DLD1 (cell line): ENCODE data around the gene NFE2L2.
"Not testable (repeated sequence)": the region's sequence is repeated elsewhere in the genome, so short reads cannot be mapped to it uniquely, and the experiment has no call there.

ENCODE experiments used
- in situ Hi-C: cut with HindIII; loops from 2 replicates; pipeline ENCODE4 v1.10.0; 2017; ENCODE audit warnings: low sequenced_read_pairs

Gene NFE2L2

GRCh38 chr2:177258059-177258458 is 6.5 kb downstream of the NFE2L2 start:
- in situ Hi-C loops, result no loop called here

DNA sequence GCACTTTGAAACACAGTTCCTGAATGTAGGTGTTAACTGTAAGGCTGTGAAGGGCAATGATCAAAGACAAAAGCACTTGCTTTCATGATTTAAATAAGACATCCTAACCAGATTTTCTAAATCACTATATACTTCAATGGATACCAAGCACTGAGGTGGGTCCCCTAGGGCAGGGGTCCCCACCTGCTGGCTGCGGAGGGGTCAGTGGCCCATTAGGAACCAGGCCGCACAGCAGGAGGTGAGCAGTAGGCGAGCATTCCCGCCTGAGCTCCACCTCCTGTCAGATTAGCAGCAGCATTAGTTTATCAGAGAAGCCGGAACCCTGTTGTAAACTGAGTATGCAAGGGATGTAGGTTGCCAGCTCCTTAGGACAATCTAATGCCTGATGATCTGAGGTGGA is 7.1 kb downstream of the NFE2L2 start:
- in situ Hi-C loops, result no loop called here

GRCh38 chr2:177256695-177257094 is 7.8 kb downstream of the NFE2L2 start:
- in situ Hi-C loops, result no loop called here

- in situ Hi-C loops, result no loop called here
Measured at GRCh38 chr2:177256026-177256425, 8.5 kb downstream of the NFE2L2 start.

GRCh38 chr2:177255227-177255601 is 9.3 kb downstream of the NFE2L2 start:
- in situ Hi-C loops, result no loop called here

- in situ Hi-C loops, result no loop called here
Measured at GRCh38 chr2:177254433-177255226, 9.9 kb downstream of the NFE2L2 start.

- in situ Hi-C loops, result no loop called here
Measured at GRCh38 chr2:177253704-177254103, 10.8 kb downstream of the NFE2L2 start.

DNA sequence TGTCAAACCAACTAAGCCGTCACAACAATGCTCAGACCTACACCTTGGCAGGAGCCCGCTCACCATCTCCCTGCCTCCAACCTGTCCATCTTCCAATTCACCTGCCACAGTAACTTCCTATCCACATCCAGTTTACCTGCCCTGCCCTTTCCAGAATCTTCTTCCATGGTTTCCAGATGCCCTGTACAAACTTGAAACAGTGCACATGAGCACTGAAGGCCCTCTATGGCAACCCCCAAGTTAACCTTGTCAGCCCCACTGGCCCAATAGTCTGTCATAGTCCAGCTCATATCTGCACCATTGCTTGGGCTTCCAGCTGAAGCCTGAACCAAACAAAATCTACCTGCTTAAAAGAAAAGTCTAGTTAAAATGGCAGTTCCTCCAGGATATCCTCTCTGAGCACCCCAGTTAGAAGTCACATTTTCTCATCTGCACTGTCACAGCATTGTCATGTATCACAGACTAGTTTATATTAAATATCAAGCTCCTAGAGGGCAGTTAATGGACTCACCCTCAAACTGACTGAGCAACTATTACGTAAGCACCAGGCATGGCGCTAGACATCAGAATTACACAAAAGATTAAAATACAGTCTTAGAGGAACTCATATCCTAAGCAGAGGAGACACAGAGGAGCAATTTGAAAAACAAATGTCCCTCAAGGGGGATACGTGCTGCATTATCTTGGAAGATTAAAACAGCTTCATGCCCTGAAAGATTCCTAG is 11.6 kb downstream of the NFE2L2 start:
- in situ Hi-C loops, result no loop called here

DNA sequence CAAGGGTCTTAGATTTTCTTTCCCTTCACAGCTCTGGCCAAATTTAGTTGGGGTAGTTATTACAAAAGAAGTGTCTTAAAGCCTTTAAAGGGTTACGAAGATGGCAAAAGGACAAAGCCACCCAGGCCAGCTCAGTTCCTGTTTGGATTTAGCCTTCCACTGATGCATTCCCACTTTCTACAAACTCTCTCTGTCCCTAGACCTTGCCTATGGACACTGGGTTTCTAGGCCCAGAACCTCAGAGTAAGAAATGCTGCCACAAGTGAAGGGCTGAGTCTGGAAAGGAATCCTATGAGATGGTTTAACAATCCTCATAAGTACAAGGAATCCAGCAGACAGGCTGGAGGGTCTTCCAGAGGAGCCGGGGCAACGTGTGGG is 13.4 kb downstream of the NFE2L2 start:
- in situ Hi-C loops, result no loop called here

DNA sequence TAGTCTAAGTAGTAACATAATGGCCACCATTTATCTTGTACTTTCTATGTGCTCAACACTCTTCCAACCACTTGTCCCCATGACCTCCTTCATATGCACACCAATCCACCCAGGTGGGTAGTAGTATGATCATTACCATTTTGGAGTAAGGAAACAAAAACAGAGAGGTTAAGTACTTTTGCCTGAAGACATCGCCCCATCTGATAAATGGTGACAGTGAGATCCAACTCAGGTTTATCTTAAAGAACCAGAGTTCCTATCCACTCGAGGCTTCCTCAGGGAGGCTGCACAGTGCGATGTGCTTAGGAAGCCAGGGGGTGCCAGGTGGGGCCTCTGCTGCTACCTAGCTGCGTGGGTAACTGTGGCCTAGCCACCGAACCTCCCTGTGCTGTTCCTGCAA is 14.1 kb downstream of the NFE2L2 start:
- in situ Hi-C loops, result no loop called here

DNA sequence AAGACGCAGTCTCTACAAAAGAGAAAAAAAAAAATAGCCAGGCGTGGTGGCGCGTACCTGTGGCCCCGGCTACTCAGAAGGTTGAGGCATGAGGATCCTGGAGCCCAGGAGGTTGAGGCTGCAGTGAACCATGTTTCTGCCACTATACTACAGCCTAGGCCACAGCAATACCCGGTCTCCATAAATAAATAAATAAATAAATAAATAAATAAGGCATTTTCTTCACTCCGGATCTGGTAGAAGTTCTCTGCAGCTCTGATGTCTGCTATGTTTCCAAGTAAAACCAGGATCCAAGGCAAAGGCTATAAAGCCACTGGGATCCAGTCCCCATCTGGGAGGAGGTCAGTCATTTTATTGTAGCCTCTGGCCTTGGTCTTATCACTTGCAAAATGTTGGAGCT is 15.5 kb downstream of the NFE2L2 start:
- in situ Hi-C loops, result no loop called here

DNA sequence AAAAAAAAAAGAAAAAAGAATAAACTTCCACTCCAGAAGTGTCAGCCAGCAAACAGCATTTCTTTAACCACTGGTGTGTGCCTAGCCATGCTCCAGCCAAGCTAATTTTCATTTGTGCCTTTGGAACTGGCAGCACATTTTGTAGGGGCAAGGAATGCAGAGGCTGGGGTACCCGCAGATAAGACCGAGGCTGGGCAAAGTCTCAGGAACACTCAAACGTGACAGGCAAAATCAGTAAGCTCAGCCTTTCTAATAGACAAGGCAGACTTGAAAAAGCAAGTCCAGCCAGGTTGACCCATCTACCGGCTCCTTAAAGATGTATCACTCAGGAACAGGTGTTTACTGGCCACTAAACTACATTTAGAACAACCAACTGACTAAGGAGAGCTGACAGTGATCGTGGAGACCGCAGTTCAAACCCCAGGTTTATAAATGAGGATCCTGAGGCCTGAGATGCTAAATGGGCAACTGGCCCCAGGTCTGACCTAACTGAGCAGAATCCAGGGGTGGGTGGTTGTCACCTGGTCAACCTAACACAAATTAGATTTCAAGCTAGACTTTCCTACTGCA is 16.7 kb downstream of the NFE2L2 start:
- in situ Hi-C loops, result no loop called here

DNA sequence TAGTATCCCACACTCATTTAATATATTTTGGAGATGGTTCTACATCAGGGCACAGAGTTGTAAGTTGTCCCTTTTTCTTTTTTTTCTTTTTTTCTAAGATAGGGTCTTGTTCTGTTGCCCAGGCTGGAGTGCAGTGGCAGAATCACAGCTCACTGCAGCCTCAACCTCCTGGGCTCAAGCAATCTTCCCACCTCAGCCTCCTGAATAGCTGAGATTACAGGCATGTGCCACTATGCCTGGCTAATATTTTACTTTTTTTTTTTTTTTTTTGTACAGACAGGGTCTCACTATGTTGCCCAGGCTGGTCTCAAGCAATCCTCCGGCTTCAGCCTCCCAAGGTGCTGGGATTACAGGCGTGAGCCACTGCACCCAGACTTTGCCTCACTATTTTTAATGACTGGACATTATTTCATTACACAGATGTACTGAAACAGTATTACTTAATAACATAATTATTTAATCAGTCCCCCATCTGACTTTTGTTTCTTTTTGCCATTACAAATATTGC is 17.9 kb downstream of the NFE2L2 start:
- in situ Hi-C loops, result not testable (repeated sequence)

DNA sequence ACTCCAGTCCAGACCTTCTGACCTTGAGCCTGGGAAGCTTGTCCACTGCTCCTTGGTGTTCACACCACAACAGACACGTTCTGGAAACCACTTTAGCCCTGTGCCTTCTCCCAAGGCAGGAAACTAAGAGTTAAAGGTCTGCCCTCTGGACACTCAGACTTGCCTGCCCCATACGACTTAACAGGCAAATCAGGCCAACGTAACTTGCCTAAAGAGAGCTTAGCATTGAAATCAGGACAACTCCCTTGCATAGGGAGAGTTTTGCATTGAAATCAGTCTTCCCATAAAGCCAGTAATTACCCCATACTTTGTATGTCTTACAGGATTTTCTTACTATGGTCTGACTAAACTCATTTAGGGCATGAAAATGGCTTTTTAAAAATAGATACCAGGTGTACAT is 18.5 kb downstream of the NFE2L2 start:
- in situ Hi-C loops, result no loop called here

- in situ Hi-C loops, result no loop called here
Measured at GRCh38 chr2:177245010-177245422, 19.5 kb downstream of the NFE2L2 start.

DNA sequence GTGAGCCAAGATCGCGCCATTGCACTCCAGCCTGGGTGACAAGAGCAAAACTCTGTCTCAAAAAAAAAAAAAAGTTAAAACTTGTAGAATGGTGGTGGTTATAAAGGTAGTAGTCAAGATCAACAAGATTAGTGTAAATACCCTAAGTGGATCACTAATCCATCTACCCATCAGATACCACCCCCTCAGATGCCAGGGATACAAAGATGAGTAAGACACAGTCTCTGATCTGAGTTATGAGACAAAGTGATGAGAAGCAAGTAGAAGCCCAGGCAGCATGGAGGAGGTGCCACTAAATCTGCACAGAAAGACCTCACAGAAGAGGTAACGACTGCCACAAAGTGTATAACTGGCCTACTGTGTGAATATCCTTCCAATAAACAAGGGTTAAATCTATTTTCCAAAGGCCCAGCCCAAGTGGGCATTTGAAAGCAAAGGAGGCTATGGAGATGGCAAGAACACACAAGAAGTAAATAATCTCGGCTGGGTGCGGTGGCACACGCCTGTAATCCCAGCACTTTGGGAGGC is 20.2 kb downstream of the NFE2L2 start:
- in situ Hi-C loops, result no loop called here

GRCh38 chr2:177243476-177243875 is 21.1 kb downstream of the NFE2L2 start:
- in situ Hi-C loops, result no loop called here

DNA sequence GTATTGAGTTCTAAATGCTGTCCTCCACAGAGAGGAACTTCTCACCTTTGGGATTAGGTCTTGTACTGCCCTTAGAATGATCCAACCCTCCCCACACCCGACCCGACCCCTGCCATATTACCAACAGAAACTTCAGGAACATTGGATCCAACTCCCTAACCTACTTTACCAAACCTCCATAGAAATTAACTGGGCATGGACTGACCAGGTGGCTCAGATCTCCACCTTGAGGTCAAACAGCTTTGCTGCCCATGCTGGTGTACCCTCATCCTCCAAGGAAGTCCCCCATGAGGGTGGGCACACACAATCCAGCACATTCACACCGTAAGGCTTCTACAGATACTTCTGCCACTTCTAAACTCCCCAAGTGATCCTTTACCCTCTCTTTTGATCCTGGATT is 21.5 kb downstream of the NFE2L2 start:
- in situ Hi-C loops, result no loop called here

DNA sequence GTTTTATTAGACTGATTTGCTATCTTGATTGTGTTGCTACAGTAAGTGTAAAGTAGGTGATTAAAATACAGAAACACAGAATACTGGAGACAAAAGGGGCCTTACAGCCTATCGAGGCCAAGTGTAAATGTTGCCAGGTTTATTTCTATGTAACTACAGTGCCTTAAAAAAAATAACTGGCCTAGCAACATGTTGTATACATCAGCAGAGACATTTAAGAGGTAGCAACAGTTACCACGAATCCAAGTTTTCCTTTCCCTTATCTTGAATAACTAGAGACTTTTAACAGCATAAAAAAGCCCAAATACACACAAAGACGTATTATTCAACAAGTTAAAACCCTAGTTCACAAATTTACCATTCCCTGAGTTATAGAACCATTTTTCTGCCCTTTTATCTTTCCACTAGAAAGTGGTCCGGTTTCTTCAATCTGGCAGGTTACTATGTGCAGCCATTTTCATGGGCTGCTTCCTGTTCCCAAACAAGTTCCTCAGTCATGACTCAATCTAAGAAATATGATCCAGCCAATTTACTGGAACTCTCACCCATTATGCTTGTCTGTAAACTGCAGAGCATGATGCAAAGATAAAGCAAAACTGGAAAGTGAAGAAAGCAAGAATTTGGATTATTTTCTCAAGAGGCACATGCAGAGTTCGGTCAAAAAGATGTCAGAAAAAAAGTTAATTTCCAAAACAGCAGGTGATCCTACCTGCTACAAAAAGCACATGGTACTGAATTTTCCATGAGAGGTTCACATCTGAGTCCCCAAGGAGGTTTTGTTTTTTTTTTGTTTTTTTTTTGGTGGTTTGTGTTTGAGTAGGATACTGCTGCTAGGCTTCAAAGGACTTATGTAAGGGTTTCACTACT is 22.2 kb downstream of the NFE2L2 start:
- in situ Hi-C loops, result no loop called here

DNA sequence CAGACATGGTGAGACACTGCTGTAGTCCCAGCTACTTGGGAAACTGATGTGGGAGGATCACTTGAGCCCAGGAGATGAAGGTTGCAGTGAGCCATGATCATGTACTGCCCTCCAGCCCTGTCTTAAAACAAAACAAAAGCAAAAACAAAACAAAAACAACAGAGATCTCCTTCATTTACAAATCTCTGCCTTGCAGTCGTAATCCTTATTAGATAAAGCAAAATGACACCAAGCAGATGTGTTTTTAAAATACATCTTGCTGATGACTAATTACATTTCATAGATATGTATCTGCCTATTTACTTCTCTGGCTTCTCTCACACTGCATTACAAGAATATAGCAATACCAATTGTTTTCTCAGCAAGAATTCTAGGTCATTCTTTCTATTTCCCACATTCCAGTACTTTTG is 22.8 kb downstream of the NFE2L2 start:
- in situ Hi-C loops, result no loop called here
